Measurements from ENCODE around the gene PPP1R26. TPM values are rescaled to one million over a fixed set of nuclear protein-coding genes. Genes with fewer than 3 reads are reported as not detected.
A peak's percentile ranks its signal among the peaks of the same experiment; 100 is the strongest.

PPP1R26 gene
- total and polyA plus RNA-seq, 9 of the 15 experiments (the other 6 are each of a cell fraction or from before 2014, with no cell fraction given): 0.77 to 26.8 (median 9.3) TPM

DNA sequence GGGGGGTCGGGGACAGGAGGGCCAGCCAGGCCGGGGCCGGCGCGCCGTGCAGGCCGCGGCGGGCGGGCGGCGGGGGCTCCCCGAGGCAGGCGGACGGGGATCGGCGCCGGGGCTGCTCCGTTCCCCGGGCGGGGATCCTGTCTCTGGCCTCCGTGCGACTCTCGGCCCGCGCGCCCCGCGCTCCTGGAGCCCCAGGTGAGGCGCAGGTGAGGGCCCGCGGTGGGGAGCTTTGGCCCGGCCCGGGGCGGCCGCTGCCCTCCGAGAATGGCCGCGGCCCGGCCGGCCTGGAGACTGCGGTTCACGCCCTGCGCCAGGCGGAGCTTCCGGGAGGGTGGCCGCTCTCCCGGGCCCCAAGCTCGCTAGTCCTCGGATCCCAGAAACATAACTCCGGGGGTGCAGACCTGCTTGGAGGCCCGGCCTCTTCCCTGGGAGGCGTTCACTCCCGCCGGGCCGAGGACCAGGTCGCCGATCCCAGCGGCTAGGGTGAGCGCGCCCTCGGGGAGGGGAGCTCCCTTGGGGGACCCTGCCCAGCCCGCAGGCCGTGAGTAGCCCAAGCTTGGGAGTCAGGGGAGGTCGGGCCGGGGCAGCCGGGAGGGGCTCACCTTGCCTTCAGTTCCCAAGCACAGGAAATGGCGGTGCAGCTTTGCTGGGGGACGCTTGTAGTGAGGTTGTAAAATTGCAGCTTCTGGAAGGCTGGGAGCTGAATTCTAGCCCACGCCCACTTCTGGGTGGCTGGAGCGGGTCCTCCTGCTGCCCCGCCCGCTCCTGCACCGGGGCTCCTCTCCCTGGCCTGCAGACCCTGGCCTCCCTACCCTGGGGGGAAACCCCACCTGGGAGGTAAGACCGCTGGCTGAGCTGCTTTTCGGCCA, 723 bp downstream of the PPP1R26 start (continued):
- TF ChIP-seq, protein P1, sequence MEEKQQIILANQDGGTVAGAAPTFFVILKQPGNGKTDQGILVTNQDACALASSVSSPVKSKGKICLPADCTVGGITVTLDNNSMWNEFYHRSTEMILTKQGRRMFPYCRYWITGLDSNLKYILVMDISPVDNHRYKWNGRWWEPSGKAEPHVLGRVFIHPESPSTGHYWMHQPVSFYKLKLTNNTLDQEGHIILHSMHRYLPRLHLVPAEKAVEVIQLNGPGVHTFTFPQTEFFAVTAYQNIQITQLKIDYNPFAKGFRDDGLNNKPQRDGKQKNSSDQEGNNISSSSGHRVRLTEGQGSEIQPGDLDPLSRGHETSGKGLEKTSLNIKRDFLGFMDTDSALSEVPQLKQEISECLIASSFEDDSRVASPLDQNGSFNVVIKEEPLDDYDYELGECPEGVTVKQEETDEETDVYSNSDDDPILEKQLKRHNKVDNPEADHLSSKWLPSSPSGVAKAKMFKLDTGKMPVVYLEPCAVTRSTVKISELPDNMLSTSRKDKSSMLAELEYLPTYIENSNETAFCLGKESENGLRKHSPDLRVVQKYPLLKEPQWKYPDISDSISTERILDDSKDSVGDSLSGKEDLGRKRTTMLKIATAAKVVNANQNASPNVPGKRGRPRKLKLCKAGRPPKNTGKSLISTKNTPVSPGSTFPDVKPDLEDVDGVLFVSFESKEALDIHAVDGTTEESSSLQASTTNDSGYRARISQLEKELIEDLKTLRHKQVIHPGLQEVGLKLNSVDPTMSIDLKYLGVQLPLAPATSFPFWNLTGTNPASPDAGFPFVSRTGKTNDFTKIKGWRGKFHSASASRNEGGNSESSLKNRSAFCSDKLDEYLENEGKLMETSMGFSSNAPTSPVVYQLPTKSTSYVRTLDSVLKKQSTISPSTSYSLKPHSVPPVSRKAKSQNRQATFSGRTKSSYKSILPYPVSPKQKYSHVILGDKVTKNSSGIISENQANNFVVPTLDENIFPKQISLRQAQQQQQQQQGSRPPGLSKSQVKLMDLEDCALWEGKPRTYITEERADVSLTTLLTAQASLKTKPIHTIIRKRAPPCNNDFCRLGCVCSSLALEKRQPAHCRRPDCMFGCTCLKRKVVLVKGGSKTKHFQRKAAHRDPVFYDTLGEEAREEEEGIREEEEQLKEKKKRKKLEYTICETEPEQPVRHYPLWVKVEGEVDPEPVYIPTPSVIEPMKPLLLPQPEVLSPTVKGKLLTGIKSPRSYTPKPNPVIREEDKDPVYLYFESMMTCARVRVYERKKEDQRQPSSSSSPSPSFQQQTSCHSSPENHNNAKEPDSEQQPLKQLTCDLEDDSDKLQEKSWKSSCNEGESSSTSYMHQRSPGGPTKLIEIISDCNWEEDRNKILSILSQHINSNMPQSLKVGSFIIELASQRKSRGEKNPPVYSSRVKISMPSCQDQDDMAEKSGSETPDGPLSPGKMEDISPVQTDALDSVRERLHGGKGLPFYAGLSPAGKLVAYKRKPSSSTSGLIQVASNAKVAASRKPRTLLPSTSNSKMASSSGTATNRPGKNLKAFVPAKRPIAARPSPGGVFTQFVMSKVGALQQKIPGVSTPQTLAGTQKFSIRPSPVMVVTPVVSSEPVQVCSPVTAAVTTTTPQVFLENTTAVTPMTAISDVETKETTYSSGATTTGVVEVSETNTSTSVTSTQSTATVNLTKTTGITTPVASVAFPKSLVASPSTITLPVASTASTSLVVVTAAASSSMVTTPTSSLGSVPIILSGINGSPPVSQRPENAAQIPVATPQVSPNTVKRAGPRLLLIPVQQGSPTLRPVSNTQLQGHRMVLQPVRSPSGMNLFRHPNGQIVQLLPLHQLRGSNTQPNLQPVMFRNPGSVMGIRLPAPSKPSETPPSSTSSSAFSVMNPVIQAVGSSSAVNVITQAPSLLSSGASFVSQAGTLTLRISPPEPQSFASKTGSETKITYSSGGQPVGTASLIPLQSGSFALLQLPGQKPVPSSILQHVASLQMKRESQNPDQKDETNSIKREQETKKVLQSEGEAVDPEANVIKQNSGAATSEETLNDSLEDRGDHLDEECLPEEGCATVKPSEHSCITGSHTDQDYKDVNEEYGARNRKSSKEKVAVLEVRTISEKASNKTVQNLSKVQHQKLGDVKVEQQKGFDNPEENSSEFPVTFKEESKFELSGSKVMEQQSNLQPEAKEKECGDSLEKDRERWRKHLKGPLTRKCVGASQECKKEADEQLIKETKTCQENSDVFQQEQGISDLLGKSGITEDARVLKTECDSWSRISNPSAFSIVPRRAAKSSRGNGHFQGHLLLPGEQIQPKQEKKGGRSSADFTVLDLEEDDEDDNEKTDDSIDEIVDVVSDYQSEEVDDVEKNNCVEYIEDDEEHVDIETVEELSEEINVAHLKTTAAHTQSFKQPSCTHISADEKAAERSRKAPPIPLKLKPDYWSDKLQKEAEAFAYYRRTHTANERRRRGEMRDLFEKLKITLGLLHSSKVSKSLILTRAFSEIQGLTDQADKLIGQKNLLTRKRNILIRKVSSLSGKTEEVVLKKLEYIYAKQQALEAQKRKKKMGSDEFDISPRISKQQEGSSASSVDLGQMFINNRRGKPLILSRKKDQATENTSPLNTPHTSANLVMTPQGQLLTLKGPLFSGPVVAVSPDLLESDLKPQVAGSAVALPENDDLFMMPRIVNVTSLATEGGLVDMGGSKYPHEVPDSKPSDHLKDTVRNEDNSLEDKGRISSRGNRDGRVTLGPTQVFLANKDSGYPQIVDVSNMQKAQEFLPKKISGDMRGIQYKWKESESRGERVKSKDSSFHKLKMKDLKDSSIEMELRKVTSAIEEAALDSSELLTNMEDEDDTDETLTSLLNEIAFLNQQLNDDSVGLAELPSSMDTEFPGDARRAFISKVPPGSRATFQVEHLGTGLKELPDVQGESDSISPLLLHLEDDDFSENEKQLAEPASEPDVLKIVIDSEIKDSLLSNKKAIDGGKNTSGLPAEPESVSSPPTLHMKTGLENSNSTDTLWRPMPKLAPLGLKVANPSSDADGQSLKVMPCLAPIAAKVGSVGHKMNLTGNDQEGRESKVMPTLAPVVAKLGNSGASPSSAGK (IDR thresholded peaks at IDR 0.05): no peak
- TF ChIP-seq ARID4B (CRISPR knock-in tag; IDR thresholded peaks at IDR 0.05) (peak; percentile 23; the same call in 1 of the 2 replicates), NR1H2 (CRISPR knock-in tag; IDR thresholded peaks at IDR 0.05) (no peak), DIDO1 (tag; IDR thresholded peaks at IDR 0.05; ENCODE audit: low read depth) (no peak), SMC3 (conservative IDR thresholded peaks at IDR 0.05; ENCODE audit: insufficient read depth, low read depth, low read length) (no peak), SP1 (CRISPR knock-in tag; IDR thresholded peaks at IDR 0.05) (0 out of 2 replicates have a peak, but pooled peaks have one; percentile 19), SIN3A (IDR thresholded peaks at IDR 0.05; ENCODE audit: borderline replicate concordance in 2 of 2, control insufficient read depth in 1 of 2, low read depth in 2 of 2, low read length in 2 of 2) (no peak; a peak in 1 of 4 replicates)
- TF ChIP-seq, protein P2, sequence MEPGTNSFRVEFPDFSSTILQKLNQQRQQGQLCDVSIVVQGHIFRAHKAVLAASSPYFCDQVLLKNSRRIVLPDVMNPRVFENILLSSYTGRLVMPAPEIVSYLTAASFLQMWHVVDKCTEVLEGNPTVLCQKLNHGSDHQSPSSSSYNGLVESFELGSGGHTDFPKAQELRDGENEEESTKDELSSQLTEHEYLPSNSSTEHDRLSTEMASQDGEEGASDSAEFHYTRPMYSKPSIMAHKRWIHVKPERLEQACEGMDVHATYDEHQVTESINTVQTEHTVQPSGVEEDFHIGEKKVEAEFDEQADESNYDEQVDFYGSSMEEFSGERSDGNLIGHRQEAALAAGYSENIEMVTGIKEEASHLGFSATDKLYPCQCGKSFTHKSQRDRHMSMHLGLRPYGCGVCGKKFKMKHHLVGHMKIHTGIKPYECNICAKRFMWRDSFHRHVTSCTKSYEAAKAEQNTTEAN (CRISPR knock-in tag; IDR thresholded peaks at IDR 0.05): no peak

Data from K562 (cell line).